AG09309 (cell line): ENCODE data around the gene UBA1.

ENCODE experiments used
- DNase-seq: peaks from one replicate; pipeline ENCODE4 v3.0.0-alpha.2; 2010; ENCODE audit warnings: low read depth
- H3K4me3 ChIP-seq: 2 replicates; pipeline ENCODE4 v1.5.1; 2011; ENCODE audit warnings: mild to moderate bottlenecking, low read depth, low read length, moderate library complexity; ENCODE audit not compliant: control insufficient read depth
- TF ChIP-seq, protein P1 (sequence below): IDR thresholded peaks from 2 replicates; pipeline ENCODE4 v1.5.1; 2011; ENCODE audit warnings: mild to moderate bottlenecking, low read depth, low read length, inconsistent platforms; ENCODE audit not compliant: insufficient read depth, control insufficient read depth; ENCODE audit errors: missing control alignments

The UBA1 gene

DNA sequence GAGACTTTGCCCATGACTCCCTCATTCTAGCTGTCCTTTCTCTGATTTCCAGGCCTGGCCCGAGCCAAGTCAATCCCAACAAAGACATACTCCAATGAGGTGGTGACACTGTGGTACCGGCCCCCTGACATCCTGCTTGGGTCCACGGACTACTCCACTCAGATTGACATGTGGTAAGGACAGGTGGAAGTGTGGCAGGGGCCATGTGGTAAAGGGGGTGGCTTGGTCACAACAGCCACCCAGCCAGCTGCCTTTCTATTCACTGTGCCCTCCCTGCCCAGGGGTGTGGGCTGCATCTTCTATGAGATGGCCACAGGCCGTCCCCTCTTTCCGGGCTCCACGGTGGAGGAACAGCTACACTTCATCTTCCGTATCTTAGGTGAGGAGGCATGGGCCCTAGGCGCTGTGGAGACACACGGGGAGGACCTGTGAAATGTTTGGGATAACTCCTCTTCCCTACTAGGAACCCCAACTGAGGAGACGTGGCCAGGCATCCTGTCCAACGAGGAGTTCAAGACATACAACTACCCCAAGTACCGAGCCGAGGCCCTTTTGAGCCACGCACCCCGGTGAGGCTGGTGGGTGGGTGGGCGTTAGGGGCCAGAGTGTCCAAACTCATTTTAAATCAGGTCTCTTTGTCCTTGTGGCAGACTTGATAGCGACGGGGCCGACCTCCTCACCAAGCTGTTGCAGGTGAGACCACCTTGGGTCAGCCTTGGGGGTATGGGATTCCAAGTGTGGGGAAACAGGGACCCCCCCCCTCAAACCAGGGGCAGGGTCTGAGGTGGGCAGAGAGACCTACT is 33.1 kb downstream of the UBA1 start:
- TF ChIP-seq, protein P1, sequence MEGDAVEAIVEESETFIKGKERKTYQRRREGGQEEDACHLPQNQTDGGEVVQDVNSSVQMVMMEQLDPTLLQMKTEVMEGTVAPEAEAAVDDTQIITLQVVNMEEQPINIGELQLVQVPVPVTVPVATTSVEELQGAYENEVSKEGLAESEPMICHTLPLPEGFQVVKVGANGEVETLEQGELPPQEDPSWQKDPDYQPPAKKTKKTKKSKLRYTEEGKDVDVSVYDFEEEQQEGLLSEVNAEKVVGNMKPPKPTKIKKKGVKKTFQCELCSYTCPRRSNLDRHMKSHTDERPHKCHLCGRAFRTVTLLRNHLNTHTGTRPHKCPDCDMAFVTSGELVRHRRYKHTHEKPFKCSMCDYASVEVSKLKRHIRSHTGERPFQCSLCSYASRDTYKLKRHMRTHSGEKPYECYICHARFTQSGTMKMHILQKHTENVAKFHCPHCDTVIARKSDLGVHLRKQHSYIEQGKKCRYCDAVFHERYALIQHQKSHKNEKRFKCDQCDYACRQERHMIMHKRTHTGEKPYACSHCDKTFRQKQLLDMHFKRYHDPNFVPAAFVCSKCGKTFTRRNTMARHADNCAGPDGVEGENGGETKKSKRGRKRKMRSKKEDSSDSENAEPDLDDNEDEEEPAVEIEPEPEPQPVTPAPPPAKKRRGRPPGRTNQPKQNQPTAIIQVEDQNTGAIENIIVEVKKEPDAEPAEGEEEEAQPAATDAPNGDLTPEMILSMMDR, result no peak
- no peak for DNase-seq
- no peak overlapping the region for H3K4me3 ChIP-seq

DNA sequence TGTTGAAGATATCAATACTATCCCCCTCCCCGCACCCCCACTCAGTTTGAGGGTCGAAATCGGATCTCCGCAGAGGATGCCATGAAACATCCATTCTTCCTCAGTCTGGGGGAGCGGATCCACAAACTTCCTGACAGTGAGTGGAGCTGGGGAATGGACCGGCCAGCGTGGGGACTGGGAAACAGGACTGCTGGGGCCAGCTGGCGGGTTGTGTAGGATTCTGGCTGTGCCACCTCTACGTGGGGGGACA is 33.6 kb downstream of the UBA1 start:
- no peak overlapping the region for H3K4me3 ChIP-seq
- TF ChIP-seq, protein P1, result no peak
- DNase-seq, result no peak

DNA sequence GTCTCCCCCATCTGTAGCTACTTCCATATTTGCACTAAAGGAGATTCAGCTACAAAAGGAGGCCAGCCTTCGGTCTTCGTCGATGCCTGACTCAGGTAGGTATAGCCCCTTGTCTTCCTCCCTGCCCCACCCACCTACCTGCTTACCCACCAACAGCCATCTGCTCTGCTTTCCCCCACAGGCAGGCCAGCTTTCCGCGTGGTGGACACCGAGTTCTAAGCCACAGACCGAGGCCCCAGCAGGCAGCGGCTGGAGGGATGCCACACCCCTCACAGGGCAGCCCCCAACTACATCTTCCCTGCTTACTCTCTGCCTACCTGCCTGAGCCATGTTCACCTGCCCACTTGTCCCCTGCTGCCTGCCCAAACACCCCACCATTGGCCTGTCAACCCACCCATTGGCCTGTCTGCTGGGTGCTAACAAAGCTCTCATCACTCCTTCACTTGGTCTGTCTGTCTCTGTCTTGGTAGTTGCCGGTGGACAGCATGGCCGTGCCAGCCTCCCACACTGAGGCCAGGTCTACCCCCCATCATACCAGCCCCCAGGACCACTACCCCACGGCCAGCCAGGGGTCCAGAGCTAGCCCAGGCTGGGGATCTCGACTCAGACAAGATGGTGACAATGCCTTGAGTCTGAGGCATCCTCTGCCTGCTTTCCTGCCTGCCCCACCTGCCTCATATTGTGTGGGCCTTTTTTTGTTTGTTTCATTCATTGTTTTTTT is 35.1 kb downstream of the UBA1 start:
- DNase-seq, result no peak
- no peak overlapping the region for H3K4me3 ChIP-seq
- TF ChIP-seq, protein P1, result no peak

DNA sequence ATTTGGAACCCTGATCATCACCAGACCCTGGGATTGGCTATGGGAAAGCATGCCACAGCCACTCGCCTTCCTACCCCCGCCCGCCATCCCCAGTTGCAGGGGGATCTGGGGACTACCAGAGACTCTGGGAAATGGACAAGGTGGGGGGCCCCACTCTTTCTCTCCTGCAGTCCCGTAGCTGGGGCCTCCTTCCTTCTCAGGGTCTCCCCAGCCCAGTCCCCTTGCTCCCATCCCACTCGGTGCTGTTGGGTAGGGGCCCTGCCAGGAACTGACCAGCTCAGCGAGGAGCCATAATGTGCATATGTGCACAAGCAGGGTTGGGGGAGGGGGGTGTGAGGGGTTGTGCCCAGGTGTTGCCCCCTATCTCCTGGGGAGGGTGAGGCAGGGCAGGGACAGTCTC is 35.8 kb downstream of the UBA1 start:
- TF ChIP-seq, protein P1, result no peak

DNA sequence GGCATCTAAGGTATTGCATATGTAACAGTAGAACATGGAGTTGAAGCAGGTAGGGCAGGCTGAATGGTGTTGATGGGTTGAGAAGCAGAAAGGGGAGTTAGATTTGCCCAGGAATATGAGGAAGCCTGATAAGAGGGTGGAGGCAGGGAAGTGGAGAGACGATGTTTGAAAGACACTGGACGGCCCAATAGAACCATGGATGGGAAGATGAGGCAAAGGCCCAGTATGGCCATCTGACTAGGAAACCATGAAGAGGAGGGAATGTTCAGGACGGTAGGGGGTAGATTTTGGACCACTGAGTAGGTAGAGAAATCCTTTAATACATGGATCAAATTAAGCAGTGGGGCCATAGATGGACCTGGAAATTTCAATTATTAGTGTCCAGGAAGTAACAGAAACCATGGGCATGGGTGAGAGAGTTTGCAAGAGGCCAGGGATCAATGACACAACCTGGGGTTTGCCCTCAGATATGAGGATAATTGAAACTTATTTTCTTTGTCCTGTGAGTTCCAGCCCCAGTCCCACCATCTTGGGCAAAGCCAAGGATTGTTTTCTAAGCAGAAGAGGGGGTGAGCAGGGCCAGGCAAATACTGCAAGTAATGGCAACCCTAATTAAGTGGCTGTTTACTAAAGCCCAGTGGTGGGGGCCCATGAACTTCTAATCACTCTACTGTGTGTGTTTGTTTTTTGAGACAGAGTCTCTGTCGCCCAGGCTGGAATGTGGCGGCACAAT is 36.7 kb downstream of the UBA1 start:
- TF ChIP-seq, protein P1, result no peak
- H3K4me3 ChIP-seq, result no peak overlapping the region
- DNase-seq, result no peak

More for the DNA sequence above, 35.8 kb downstream of the UBA1 start:
- no peak for DNase-seq
- no peak overlapping the region for H3K4me3 ChIP-seq

DNA sequence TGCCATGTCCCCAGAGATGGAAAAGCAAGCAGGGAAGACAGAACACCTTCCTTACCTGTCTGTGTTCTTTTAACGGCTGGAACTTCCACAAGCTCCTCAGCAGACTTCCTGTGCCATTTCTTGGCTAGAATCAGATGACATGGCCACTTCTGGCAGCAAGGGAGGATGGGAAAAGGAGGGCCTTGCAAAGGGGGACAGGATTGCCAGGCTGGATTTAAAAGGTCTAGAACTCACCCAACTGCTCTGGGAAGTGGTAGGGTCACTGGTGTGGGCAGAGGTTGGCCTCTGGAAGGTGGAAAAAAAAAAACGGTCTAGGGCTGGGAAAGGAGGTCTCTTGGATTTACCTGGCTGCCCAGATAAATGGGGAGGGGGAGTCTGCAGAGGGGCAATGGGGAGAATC is 37.5 kb downstream of the UBA1 start:
- TF ChIP-seq, protein P1, result no peak
- no peak overlapping the region for H3K4me3 ChIP-seq
- DNase-seq, result no peak
